Right cardiac atrium (tissue), 5 donors: ENCODE results near the gene NUB1. TPM values are rescaled to one million over a fixed set of nuclear protein-coding genes. Genes with fewer than 3 reads are reported as not detected.
A peak's percentile ranks its signal among the peaks of the same experiment; 100 is the strongest.

Experiments used
- ATAC-seq, 2 donors: fragments of 200-7000 bp; cut with Tn5 transposase; one replicate each; pipeline versions ENCODE4 v1.8.0 to v1.9.1; 2020; ENCODE audit warnings: moderate library complexity in 2 of 2, mild to moderate bottlenecking in 1 of 2
- DNase-seq, 3 donors: peaks; one replicate each; pipeline ENCODE4 v3.0.0-alpha.2; 2020
- H3K27ac ChIP-seq: one replicate; pipeline ENCODE4 v1.5.1; 2013; ENCODE audit warnings: mild to moderate bottlenecking, low read length, control low read depth, moderate library complexity
- H3K27me3 ChIP-seq: one replicate; pipeline ENCODE4 v1.6.1; 2013; ENCODE audit not compliant: control insufficient read depth, insufficient read depth
- H3K4me1 ChIP-seq: one replicate; pipeline ENCODE4 v1.6.1; 2013; ENCODE audit warnings: low read length; ENCODE audit not compliant: control insufficient read depth, insufficient read depth
- H3K4me3 ChIP-seq: one replicate; pipeline ENCODE4 v1.5.1; 2013; ENCODE audit warnings: low read length, control low read depth
- H3K9me3 ChIP-seq: one replicate; pipeline ENCODE4 v1.6.1; 2013; ENCODE audit warnings: low read length; ENCODE audit not compliant: control insufficient read depth
- WGBS: extraction: QIAGEN DNeasy Blood & Tissue Kit; methylation state at CpG from one replicate; pipeline ENCODE4 v1.1.7; 2013; 5-methylcytosine and 5-hydroxymethylcytosine counted together
- intact Hi-C, 4 donors: fragments of 100-400 bp; cut with DNase I; formaldehyde crosslinking; loops; one replicate each; pipeline versions ENCODE4 v1.11.0 to v1.14.0; 2022 to 2023
- polyA plus RNA-seq: library from polyadenylated mRNA; stranded (reverse); fragments of 200-250 nt; gene quantifications from one replicate; pipeline ENCODE4 v1.2.3, GENCODE V29; 2013
- total RNA-seq, 4 donors: library from RNA; stranded (reverse); fragmentation: NEBNext Ultra II Directional; extraction: Animal tissue kit (Norgen Biotek cat#: 25700); gene quantifications; one replicate each; pipeline ENCODE4 v1.2.1, GENCODE V29; 2021
- donor health status: healthy with polysubstance abuse.
- donor health status: DM: no; HTN: yes; CAD: no.
- donor health status: DM: no; HTN: no; CAD: no.
- donor health status: DM: no; HTN: yes; CAD: no; lungs with severe emphysema.
- donor health status: DM: yes; HTN: yes; CAD: no.

The NUB1 gene
- total and polyA plus RNA-seq, 5 donors = 24.1 to 42.4 (median 38.6) TPM

DNA sequence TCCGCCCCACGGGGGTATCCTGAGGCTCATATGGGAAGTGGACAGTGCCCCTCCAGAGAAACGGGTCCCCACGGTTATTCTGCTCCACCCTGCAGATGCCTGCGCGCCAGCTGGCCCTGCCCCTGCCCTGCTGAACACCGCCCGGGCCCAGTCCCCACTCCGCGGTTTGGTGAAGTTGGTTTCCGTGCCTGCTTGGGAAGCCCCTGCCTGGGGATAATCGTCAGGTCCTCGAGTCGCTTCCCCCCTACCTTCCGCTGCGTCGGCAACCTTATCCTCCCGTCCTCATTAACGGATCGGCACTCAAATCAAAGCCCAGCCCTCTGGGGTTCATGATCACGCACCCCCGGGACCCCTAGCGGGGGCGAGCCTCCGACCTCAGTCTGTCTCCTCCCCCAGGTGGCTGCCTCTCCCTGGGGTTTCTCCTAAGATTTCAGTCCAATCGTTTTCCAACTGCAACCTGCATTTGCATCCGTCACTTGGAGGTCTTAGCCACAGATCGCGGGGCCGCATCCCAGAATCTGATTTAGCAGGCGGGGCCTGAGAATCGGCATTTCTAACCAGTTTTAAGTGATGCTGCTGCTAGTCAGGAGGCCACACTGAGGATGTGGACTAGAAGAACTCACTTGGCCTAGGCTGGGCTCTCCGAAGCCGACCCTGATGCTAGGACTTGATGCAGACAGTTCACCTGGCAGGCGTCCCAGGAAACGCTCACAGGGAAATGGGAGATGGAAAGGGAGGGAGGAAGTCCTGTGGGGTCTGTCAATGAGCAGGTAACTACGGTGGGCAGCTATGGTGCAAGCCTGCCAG lies 40.7 kb downstream of the NUB1 start:
- intact Hi-C loops = loop anchor here in 2 of 4 donors (5.0 to 10.0 kb wide), 2 partner anchors 50 to 53 kb away; no protein-coding TSS in a partner anchor
- no peak for DNase-seq
- 17% methylated on average over 37 of the region's 37 CpGs for WGBS

DNA sequence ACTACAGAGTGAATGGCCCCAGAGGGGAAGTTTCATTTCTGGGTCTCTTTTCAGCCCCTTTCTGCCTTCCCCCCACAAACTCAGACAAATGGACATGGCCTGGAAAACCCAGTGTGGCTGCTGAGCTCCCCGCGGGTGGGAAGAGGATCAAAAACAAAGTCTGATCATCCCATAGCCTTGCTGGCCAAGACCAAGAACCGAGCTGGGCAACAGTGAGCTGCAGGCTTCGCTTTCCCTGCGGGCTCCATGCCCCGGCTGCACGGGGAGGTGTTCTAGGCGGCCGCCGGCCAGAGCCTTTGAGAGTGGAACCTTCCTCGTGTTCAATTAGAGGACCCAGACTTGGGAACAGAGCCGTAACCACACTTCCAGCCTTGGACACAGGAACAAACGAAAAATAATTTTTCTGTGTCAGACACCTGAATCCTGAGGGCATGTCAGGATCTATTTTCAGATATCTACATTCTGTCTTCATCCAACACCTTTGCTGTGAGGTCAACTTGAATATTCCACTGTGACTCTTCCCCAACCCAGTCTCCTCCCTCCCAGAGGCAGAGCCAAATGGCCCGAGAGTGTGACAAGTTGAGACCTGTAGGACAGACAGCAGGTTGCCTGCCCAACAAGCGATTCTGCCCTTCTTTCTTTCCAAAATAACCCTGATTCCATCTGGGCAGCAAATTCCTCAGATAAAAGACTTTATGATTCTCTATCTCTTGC lies 42.2 kb downstream of the NUB1 start:
- ATAC-seq (no peak), DNase-seq (no peak)
- intact Hi-C loops = loop anchor here in 2 of 4 donors (5.0 to 10.0 kb wide), 2 partner anchors 49 to 51 kb away; no protein-coding TSS in a partner anchor
- no peaks in the 10 kb centered on the region for H3K4me1 ChIP-seq
- 76% methylated on average over 15 of the region's 15 CpGs for WGBS
- no peak overlapping the region for H3K27ac ChIP-seq
- no peak overlapping the region for H3K4me3 ChIP-seq
- no peaks in the 10 kb centered on the region for H3K27me3 ChIP-seq
- no peaks in the 10 kb centered on the region for H3K9me3 ChIP-seq

More for the DNA sequence above, 40.7 kb downstream of the NUB1 start:
- ATAC-seq = peak in 1 of 2 donors; percentile 7
- Histone ChIP-seq H3K4me3 (no peak overlapping the region), H3K27me3 (no peaks in the 10 kb centered on the region), H3K27ac (no peak overlapping the region), H3K9me3 (no peaks in the 10 kb centered on the region), H3K4me1 (no peaks in the 10 kb centered on the region)

DNA sequence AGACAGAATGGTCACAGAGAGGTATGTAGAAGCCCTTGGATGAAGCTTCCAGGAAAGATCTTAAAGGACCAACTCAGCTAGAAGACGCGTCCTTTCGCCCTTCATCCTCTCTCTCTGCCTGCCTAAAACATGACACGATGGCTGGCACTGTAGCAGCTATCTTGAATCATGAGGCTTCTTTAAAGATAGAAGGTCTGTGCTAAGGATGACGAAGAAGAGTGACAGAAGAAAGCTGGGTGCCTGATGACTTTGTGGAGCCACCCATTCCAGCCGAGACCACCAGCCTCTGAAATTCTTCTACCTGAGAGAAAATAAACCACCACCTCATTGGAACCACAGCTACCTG lies 42.7 kb downstream of the NUB1 start:
- intact Hi-C loops = loop anchor here in 2 of 4 donors (5.0 to 10.0 kb wide), 2 partner anchors 48 to 50 kb away; no protein-coding TSS in a partner anchor
- H3K9me3 ChIP-seq = no peaks in the 10 kb centered on the region
- no peak overlapping the region for H3K4me3 ChIP-seq
- H3K4me1 ChIP-seq = no peaks in the 10 kb centered on the region
- no peak overlapping the region for H3K27ac ChIP-seq
- no peaks in the 10 kb centered on the region for H3K27me3 ChIP-seq
- ATAC-seq (no peak), DNase-seq (no peak)
- 80% methylated on average over 6 of the region's 6 CpGs for WGBS

DNA sequence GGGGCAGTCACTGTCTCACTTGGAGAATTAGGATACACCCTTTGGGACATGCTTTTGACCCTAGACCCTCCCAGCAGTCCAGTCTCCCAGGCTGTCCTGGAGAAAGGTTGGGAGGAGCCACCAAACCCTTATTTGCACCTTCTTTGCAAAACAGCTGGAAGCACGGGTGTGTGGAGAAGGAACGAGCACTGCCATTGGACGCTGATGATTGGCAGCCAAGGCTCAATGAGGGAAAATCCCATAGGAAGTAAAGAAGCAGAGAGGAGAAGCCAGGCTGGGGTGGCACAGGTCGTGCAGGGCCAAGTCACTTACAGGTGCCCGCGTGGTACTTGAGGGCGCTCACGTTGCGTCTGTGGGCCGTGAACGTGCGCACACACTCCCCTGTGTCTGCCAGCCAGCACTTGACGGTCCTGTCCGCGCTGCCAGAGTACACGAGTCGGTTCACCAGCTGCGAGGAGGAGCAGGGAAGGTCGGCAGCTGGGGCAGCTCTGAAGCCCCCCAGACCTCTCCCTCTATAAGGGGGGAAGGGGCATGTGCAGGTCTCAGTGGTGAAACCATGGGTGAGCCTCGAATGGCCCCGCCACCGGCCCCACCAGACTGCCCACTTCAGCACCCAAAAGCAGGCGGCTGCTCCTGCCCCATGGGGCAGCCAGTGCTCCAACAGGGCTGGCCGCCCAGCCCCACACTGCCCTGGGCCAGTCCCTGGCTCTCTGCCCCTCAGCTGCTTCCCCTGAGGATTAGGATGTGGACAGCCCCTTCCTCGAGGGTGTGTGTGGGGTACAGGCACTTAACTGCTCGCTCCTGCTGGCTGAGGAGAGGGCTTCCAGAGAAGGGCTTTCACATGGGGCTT lies 43.4 kb downstream of the NUB1 start:
- DNase-seq (peak in 1 of 3 donors; percentile 50), ATAC-seq (no peak)
- no peaks in the 10 kb centered on the region for H3K27me3 ChIP-seq

GRCh38 chr7:151385626-151386300 lies 44.2 kb downstream of the NUB1 start:
- WGBS = 75% methylated on average over 26 of the region's 26 CpGs
- intact Hi-C loops = loop anchor here in 1 of 4 donors (10.0 kb wide), 1 partner anchor 49 kb away; no protein-coding TSS in a partner anchor
- H3K27ac ChIP-seq = no peak overlapping the region
- peak in 1 of 2 donors; percentile 7 for ATAC-seq
- peak in 1 of 3 donors; percentile 40 for DNase-seq
- no peaks in the 10 kb centered on the region for H3K9me3 ChIP-seq
- H3K4me1 ChIP-seq = no peaks in the 10 kb centered on the region
- no peak overlapping the region for H3K4me3 ChIP-seq
- H3K27me3 ChIP-seq = no peaks in the 10 kb centered on the region

More for the DNA sequence above, 43.4 kb downstream of the NUB1 start:
- 85% methylated on average over 26 of the region's 26 CpGs for WGBS
- no peak overlapping the region for H3K27ac ChIP-seq
- intact Hi-C loops = loop anchor here in 2 of 4 donors (5.0 to 10.0 kb wide), 2 partner anchors 47 to 50 kb away; no protein-coding TSS in a partner anchor
- no peaks in the 10 kb centered on the region for H3K4me1 ChIP-seq
- no peak overlapping the region for H3K4me3 ChIP-seq
- no peaks in the 10 kb centered on the region for H3K9me3 ChIP-seq

DNA sequence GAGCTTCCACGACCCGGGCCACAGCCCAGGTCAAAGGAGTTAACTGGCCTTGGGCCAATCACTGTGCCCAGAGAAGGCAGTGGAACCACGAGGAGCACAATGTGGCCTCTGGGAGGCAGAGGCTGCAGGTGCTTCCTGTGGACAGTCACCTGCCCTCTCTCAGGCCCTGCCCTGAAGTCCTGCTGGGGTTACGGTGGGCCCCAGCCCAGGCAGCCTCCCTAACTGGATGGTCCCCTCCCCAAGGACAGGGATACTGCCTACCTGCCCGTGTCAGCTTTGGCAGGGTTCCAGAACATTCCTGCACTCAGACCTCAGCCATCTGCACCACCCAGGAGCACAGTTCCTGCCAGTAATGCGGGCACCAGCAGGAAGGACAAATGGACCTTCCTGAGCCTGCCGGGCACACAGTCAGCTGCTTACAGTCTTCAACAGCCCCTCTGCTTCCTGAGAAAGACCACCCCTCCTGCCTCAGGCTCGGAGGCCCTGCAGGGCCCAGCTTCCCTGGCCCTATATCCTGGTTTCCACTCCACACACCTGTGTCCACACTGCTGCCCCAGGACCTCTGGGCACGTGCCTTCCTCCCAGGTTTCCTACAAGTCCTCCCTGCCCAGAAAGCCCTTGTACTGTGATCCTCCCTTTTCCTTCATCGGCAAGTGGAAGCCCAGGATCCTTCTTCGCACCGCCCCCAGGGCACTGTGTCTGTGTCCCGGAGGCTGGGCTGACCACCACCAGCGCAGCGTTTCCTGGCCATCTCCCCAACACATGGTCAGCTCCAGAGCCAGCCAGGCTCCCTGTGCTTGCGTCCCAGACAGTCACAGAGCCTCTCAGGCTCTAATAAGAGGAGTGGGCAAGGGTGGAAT lies 44.9 kb downstream of the NUB1 start:
- H3K27ac ChIP-seq = no peak overlapping the region
- DNase-seq (peak in 1 of 3 donors; percentile 33), ATAC-seq (no peak)
- H3K4me1 ChIP-seq = no peaks in the 10 kb centered on the region
- H3K4me3 ChIP-seq = no peak overlapping the region
- intact Hi-C loops = loop anchor here in 1 of 4 donors (10.0 kb wide), 1 partner anchor 48 kb away; no protein-coding TSS in a partner anchor
- 61% methylated on average over 16 of the region's 16 CpGs for WGBS
- no peaks in the 10 kb centered on the region for H3K27me3 ChIP-seq
- no peaks in the 10 kb centered on the region for H3K9me3 ChIP-seq

- WGBS = 85% methylated on average over 24 of the region's 24 CpGs
- DNase-seq = peak in 1 of 3 donors; percentile 40
- Histone ChIP-seq H3K27me3 (no peaks in the 10 kb centered on the region), H3K9me3 (no peaks in the 10 kb centered on the region), H3K4me1 (no peaks in the 10 kb centered on the region), H3K27ac (no peak overlapping the region), H3K4me3 (no peak overlapping the region)
- ATAC-seq = no peak
- intact Hi-C loops = loop anchor here in 1 of 4 donors (10.0 kb wide), 1 partner anchor 47 kb away; no protein-coding TSS in a partner anchor
Observed at GRCh38 chr7:151387161-151388006, 45.8 kb downstream of the NUB1 start.

DNA sequence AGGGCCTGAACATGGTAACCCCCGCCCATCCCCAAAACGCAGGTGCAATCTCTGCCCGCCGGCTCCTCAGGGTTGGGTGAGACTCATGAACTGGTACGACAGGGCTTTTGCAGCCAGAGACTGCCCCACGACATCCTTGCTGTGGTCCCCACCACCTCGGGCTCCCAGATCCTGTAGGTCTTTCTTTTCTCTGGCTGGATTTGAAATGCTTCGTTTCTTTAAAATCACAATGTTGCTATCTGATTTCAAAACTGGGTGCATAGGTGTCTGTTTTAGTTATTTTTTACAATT lies 46.3 kb downstream of the NUB1 start:
- no peak overlapping the region for H3K4me3 ChIP-seq
- 93% methylated on average over 8 of the region's 8 CpGs for WGBS
- intact Hi-C loops = loop anchor here in 1 of 4 donors (10.0 kb wide), 1 partner anchor 47 kb away; no protein-coding TSS in a partner anchor
- H3K4me1 ChIP-seq = no peaks in the 10 kb centered on the region
- DNase-seq (peak in 1 of 3 donors; percentile 19), ATAC-seq (no peak)
- no peaks in the 10 kb centered on the region for H3K27me3 ChIP-seq
- no peaks in the 10 kb centered on the region for H3K9me3 ChIP-seq
- no peak overlapping the region for H3K27ac ChIP-seq

GRCh38 chr7:151388430-151388829 lies 46.8 kb downstream of the NUB1 start:
- Histone ChIP-seq H3K27me3 (no peaks in the 10 kb centered on the region), H3K4me1 (no peaks in the 10 kb centered on the region), H3K9me3 (no peaks in the 10 kb centered on the region), H3K27ac (no peak overlapping the region), H3K4me3 (no peak overlapping the region)
- ATAC-seq (no peak), DNase-seq (peak in 1 of 3 donors; percentile 24)
- intact Hi-C loops = loop anchor here in 1 of 4 donors (10.0 kb wide), 1 partner anchor 46 kb away; no protein-coding TSS in a partner anchor
- 94% methylated on average over 10 of the region's 10 CpGs for WGBS
